HepG2 (cell line): ENCODE results near the gene CREM.

Experiments
- CREM ChIP-seq, 2 experiments: sonication (generic) in 1 of 2; formaldehyde crosslinking in 1 of 2; IDR thresholded peaks; 2 replicates each; pipeline versions ENCODE4 v1.4.0 to v1.6.1; 2016 to 2020; ENCODE audit warnings: antibody characterized with exemption in 1 of 2, mild to moderate bottlenecking in 1 of 2, missing genetic modification reagents in 1 of 2
- NFE2 ChIP-seq: sonication (generic); formaldehyde crosslinking; IDR thresholded peaks from 2 replicates; pipeline ENCODE4 v1.4.0; 2020; ENCODE audit warnings: missing genetic modification reagents
- TAF1 ChIP-seq: sonication (generic); formaldehyde crosslinking; IDR thresholded peaks from 2 replicates; pipeline ENCODE4 v1.4.0; 2020; ENCODE audit warnings: missing genetic modification reagents
- U2AF1 ChIP-seq: fragments of 200-400 bp; formaldehyde crosslinking; optimal IDR thresholded peaks from 2 replicates; pipeline ENCODE3; 2017; ENCODE audit warnings: mild to moderate bottlenecking, low read depth, low read length
- ZNF331 ChIP-seq: sonication (generic); formaldehyde crosslinking; IDR thresholded peaks from 2 replicates; pipeline ENCODE4 v1.4.0; 2020; ENCODE audit warnings: missing genetic modification reagents

- TF ChIP-seq ZNF331 (CRISPR knock-in tag) (no peak), NFE2 (CRISPR knock-in tag) (no peak), U2AF1 (no peak), CREM (IDR thresholded peaks at IDR 0.05) (no peak), CREM (CRISPR knock-in tag; IDR thresholded peaks at IDR 0.05) (no peak), TAF1 (CRISPR knock-in tag) (no peak)
Measured at GRCh38 chr10:35079265-35079664, 47.4 kb upstream of the CREM start.
